Neuron (in vitro differentiated cells): Measurements from ENCODE around the gene TMPRSS12.
"Not testable (repeated sequence)": the region's sequence is repeated elsewhere in the genome, so short reads cannot be mapped to it uniquely, and the experiment has no call there.

ENCODE experiments used
- H2AFZ ChIP-seq: one replicate; pipeline ENCODE4 v1.6.1; 2013; ENCODE audit warnings: low read depth, mild to moderate bottlenecking, inconsistent platforms, low read length, moderate library complexity
- H3K27me3 ChIP-seq: one replicate; pipeline ENCODE4 v1.6.1; 2013; ENCODE audit warnings: low read length; ENCODE audit not compliant: insufficient read depth
- H3K36me3 ChIP-seq: one replicate; pipeline ENCODE4 v1.6.1; 2013; ENCODE audit warnings: low read length; ENCODE audit not compliant: insufficient read depth
- H3K4me1 ChIP-seq: one replicate; pipeline ENCODE4 v1.6.1; 2013; ENCODE audit warnings: low read length; ENCODE audit not compliant: insufficient read depth
- H3K4me3 ChIP-seq: 2 replicates; pipeline ENCODE4 v1.5.1; 2013; ENCODE audit warnings: mild to moderate bottlenecking, low read length, moderate library complexity
- H3K9me3 ChIP-seq: one replicate; pipeline ENCODE4 v1.6.1; 2013; ENCODE audit warnings: low read length

Gene TMPRSS12

GRCh38 chr12:50924439-50925341 is 82.0 kb downstream of the TMPRSS12 start:
- Histone ChIP-seq H3K36me3 (no peaks in the 10 kb centered on the region), H3K4me3 (peak overlapping the region; percentile 56), H3K4me1 (peaks cover 33% of the 10 kb centered on the region), H3K27me3 (no peaks in the 10 kb centered on the region), H2AFZ (peak overlapping the region; percentile 70), H3K9me3 (no peaks in the 10 kb centered on the region)

- H3K9me3 ChIP-seq = no peaks in the 10 kb centered on the region
- no peaks in the 10 kb centered on the region for H3K27me3 ChIP-seq
- H3K4me1 ChIP-seq = peaks cover 33% of the 10 kb centered on the region
- H3K4me3 ChIP-seq = no peak overlapping the region
- no peaks in the 10 kb centered on the region for H3K36me3 ChIP-seq
- H2AFZ ChIP-seq = peak overlapping the region; percentile 70
Observed at GRCh38 chr12:50925342-50925651, 82.6 kb downstream of the TMPRSS12 start.

- no peaks in the 10 kb centered on the region for H3K9me3 ChIP-seq
- H2AFZ ChIP-seq = no peak overlapping the region
- no peak overlapping the region for H3K4me3 ChIP-seq
- no peaks in the 10 kb centered on the region for H3K27me3 ChIP-seq
- no peaks in the 10 kb centered on the region for H3K36me3 ChIP-seq
- H3K4me1 ChIP-seq = peaks cover 33% of the 10 kb centered on the region
Observed at GRCh38 chr12:50925920-50926319, 83.2 kb downstream of the TMPRSS12 start.

GRCh38 chr12:50926415-50926814 is 83.7 kb downstream of the TMPRSS12 start:
- Histone ChIP-seq H2AFZ (no peak overlapping the region), H3K27me3 (no peaks in the 10 kb centered on the region), H3K36me3 (no peaks in the 10 kb centered on the region), H3K4me3 (no peak overlapping the region), H3K9me3 (no peaks in the 10 kb centered on the region), H3K4me1 (peaks cover 33% of the 10 kb centered on the region)

- H3K4me3 ChIP-seq, H3K36me3 ChIP-seq, H2AFZ ChIP-seq, H3K27me3 ChIP-seq, H3K9me3 ChIP-seq: not testable (repeated sequence)
- H3K4me1 ChIP-seq = peaks cover 33% of the 10 kb centered on the region
Observed at GRCh38 chr12:50926932-50927331, 84.2 kb downstream of the TMPRSS12 start.

- no peaks in the 10 kb centered on the region for H3K36me3 ChIP-seq
- peaks cover 33% of the 10 kb centered on the region for H3K4me1 ChIP-seq
- no peak overlapping the region for H3K4me3 ChIP-seq
- no peaks in the 10 kb centered on the region for H3K27me3 ChIP-seq
- no peaks in the 10 kb centered on the region for H3K9me3 ChIP-seq
- H2AFZ ChIP-seq = no peak overlapping the region
Observed at GRCh38 chr12:50927356-50927755, 84.6 kb downstream of the TMPRSS12 start.

GRCh38 chr12:50927766-50928224 is 85.1 kb downstream of the TMPRSS12 start:
- H2AFZ ChIP-seq = no peak overlapping the region
- H3K27me3 ChIP-seq = no peaks in the 10 kb centered on the region
- H3K9me3 ChIP-seq = no peaks in the 10 kb centered on the region
- H3K4me1 ChIP-seq = peaks cover 29% of the 10 kb centered on the region
- H3K4me3 ChIP-seq = no peak overlapping the region
- H3K36me3 ChIP-seq = no peaks in the 10 kb centered on the region

GRCh38 chr12:50928392-50928791 is 85.7 kb downstream of the TMPRSS12 start:
- Histone ChIP-seq H3K4me1 (peaks cover 25% of the 10 kb centered on the region), H3K9me3 (no peaks in the 10 kb centered on the region), H3K4me3 (no peak overlapping the region), H3K27me3 (no peaks in the 10 kb centered on the region), H3K36me3 (no peaks in the 10 kb centered on the region), H2AFZ (no peak overlapping the region)

GRCh38 chr12:50929831-50930230 is 87.1 kb downstream of the TMPRSS12 start:
- no peaks in the 10 kb centered on the region for H3K9me3 ChIP-seq
- H3K4me1 ChIP-seq = peaks cover 12% of the 10 kb centered on the region
- H2AFZ ChIP-seq = no peak overlapping the region
- H3K27me3 ChIP-seq = no peaks in the 10 kb centered on the region
- H3K4me3 ChIP-seq = no peak overlapping the region
- H3K36me3 ChIP-seq = no peaks in the 10 kb centered on the region

- not testable (repeated sequence) for H3K36me3 ChIP-seq, H3K4me3 ChIP-seq, H2AFZ ChIP-seq, H3K27me3 ChIP-seq, H3K9me3 ChIP-seq
- H3K4me1 ChIP-seq = peaks cover 13% of the 10 kb centered on the region
Observed at GRCh38 chr12:50930477-50930876, 87.8 kb downstream of the TMPRSS12 start.

- H3K36me3 ChIP-seq = no peaks in the 10 kb centered on the region
- H3K4me1 ChIP-seq = peaks cover 13% of the 10 kb centered on the region
Observed at GRCh38 chr12:50932787-50933280, 90.1 kb downstream of the TMPRSS12 start.

GRCh38 chr12:50933459-50934124 is 90.9 kb downstream of the TMPRSS12 start:
- no peaks in the 10 kb centered on the region for H3K36me3 ChIP-seq
- no peak overlapping the region for H2AFZ ChIP-seq
- peaks cover 5% of the 10 kb centered on the region for H3K9me3 ChIP-seq

More at GRCh38 chr12:50932787-50933280, 90.1 kb downstream of the TMPRSS12 start:
- Histone ChIP-seq H3K9me3 (peaks cover 5% of the 10 kb centered on the region), H3K27me3 (no peaks in the 10 kb centered on the region), H2AFZ (no peak overlapping the region), H3K4me3 (no peak overlapping the region)

GRCh38 chr12:50934371-50934851 is 91.7 kb downstream of the TMPRSS12 start:
- peaks cover 5% of the 10 kb centered on the region for H3K9me3 ChIP-seq
- no peaks in the 10 kb centered on the region for H3K27me3 ChIP-seq
- no peaks in the 10 kb centered on the region for H3K36me3 ChIP-seq
- no peak overlapping the region for H2AFZ ChIP-seq
- peaks cover 6% of the 10 kb centered on the region for H3K4me1 ChIP-seq
- H3K4me3 ChIP-seq = no peak overlapping the region

More at GRCh38 chr12:50933459-50934124, 90.9 kb downstream of the TMPRSS12 start:
- Histone ChIP-seq H3K27me3 (no peaks in the 10 kb centered on the region), H3K4me3 (no peak overlapping the region), H3K4me1 (peaks cover 6% of the 10 kb centered on the region)
